Fibroblast of pulmonary artery (primary cell): ENCODE results near the gene SOD1.

Experiments used
- DNase-seq: peaks from one replicate; pipeline ENCODE4 v3.0.0-alpha.2; 2010; ENCODE audit warnings: low read depth
- H3K4me3 ChIP-seq: replicated peaks from 2 replicates; pipeline ENCODE4 v1.5.1; 2011; ENCODE audit warnings: low read depth, mild to moderate bottlenecking, control low read depth, low read length, moderate library complexity
- CTCF ChIP-seq: IDR thresholded peaks from 2 replicates; pipeline ENCODE4 v1.5.1; 2011; ENCODE audit warnings: mild to moderate bottlenecking, control low read depth, low read length, inconsistent platforms; ENCODE audit errors: missing control alignments

SOD1 gene

GRCh38 chr21:31684918-31685317 lies 25.4 kb downstream of the SOD1 start:
- no peak overlapping the region for H3K4me3 ChIP-seq
- TF ChIP-seq CTCF = no peak
- no peak for DNase-seq

GRCh38 chr21:31686272-31686915 lies 26.9 kb downstream of the SOD1 start:
- H3K4me3 ChIP-seq = no peak overlapping the region
- no peak for DNase-seq
- TF ChIP-seq CTCF = no peak

- H3K4me3 ChIP-seq = no peak overlapping the region
- DNase-seq = no peak
- no peak for TF ChIP-seq CTCF
Observed at GRCh38 chr21:31687108-31687507, 27.6 kb downstream of the SOD1 start.

- no peak for TF ChIP-seq CTCF
- no peak for DNase-seq
- H3K4me3 ChIP-seq = no peak overlapping the region
Observed at GRCh38 chr21:31688603-31689368, 29.3 kb downstream of the SOD1 start.

GRCh38 chr21:31693222-31693621 lies 33.7 kb downstream of the SOD1 start:
- TF ChIP-seq CTCF = no peak

GRCh38 chr21:31696424-31696823 lies 36.9 kb downstream of the SOD1 start:
- no peak for DNase-seq
- no peak overlapping the region for H3K4me3 ChIP-seq
- no peak for TF ChIP-seq CTCF

More at GRCh38 chr21:31693222-31693621, 33.7 kb downstream of the SOD1 start:
- DNase-seq = no peak
- no peak overlapping the region for H3K4me3 ChIP-seq

- no peak for DNase-seq
- TF ChIP-seq CTCF = no peak
- no peak overlapping the region for H3K4me3 ChIP-seq
Observed at GRCh38 chr21:31698461-31698860, 39.0 kb downstream of the SOD1 start.
